OCI-LY7 (cell line): ENCODE data around the gene ALAD.

Experiments used
- EZH2phosphoT487 ChIP-seq: fragments of 200-600 bp; sonication (generic); IDR thresholded peaks from 2 replicates; pipeline ENCODE4 v1.6.1; 2018; ENCODE audit warnings: low read depth, borderline replicate concordance, mild to moderate bottlenecking, mixed run types, antibody characterized with exemption, low read length, moderate library complexity, mixed read lengths
- TF ChIP-seq, protein P1 (sequence below): fragments of 200-600 bp; sonication (generic); conservative IDR thresholded peaks from 2 replicates; pipeline ENCODE4 v1.5.1; 2014; ENCODE audit warnings: mild to moderate bottlenecking, antibody characterized with exemption, low read length, moderate library complexity, mixed read lengths

DNA sequence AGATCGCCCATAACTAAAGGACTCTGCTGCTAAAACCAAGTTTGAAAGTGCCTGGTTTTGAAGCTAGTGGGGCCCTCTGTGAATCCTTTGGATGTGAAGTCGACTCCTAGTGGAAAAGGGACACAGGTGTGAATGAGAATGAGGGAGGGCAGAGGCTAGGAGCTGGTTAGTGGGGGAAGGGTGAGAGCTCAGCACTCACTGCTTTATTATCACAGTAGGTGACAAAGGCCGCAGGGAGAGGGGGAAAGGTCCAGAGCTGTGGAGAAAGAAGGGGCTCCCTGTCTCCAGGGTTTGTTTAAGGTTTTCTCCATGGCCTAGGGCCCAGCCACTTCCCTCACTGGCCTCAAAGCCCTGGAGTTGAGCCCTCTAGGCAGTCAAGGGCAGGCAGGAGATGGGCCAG is 27.8 kb downstream of the ALAD start:
- TF ChIP-seq, protein P1, sequence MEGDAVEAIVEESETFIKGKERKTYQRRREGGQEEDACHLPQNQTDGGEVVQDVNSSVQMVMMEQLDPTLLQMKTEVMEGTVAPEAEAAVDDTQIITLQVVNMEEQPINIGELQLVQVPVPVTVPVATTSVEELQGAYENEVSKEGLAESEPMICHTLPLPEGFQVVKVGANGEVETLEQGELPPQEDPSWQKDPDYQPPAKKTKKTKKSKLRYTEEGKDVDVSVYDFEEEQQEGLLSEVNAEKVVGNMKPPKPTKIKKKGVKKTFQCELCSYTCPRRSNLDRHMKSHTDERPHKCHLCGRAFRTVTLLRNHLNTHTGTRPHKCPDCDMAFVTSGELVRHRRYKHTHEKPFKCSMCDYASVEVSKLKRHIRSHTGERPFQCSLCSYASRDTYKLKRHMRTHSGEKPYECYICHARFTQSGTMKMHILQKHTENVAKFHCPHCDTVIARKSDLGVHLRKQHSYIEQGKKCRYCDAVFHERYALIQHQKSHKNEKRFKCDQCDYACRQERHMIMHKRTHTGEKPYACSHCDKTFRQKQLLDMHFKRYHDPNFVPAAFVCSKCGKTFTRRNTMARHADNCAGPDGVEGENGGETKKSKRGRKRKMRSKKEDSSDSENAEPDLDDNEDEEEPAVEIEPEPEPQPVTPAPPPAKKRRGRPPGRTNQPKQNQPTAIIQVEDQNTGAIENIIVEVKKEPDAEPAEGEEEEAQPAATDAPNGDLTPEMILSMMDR = no peak
- no peak for TF ChIP-seq EZH2phosphoT487
